HG03439 (cell line): ENCODE data around the gene NEU2.
A peak's percentile ranks its signal among the peaks of the same experiment; 100 is the strongest.

Source experiments
- ATAC-seq: cut with Tn5 transposase; IDR thresholded peaks from one replicate; pipeline ENCODE4 v1.9.1; 2021; ENCODE audit warnings: mild to moderate bottlenecking, moderate library complexity; ENCODE audit not compliant: unreplicated experiment

The NEU2 gene

GRCh38 chr2:233074106-233074505, 41.6 kb downstream of the NEU2 start:
- ATAC-seq = no peak

GRCh38 chr2:233075141-233075965, 42.9 kb downstream of the NEU2 start:
- ATAC-seq = no peak

GRCh38 chr2:233075966-233076339, 43.5 kb downstream of the NEU2 start:
- no peak for ATAC-seq

- no peak for ATAC-seq
Observed at GRCh38 chr2:233076749-233077148, 44.3 kb downstream of the NEU2 start.

- peak; percentile 31 for ATAC-seq
Observed at GRCh38 chr2:233079473-233079877, 47.0 kb downstream of the NEU2 start.

GRCh38 chr2:233079953-233080835, 47.7 kb downstream of the NEU2 start:
- no peak for ATAC-seq

- ATAC-seq = no peak
Observed at GRCh38 chr2:233080836-233081229, 48.4 kb downstream of the NEU2 start.

GRCh38 chr2:233081232-233081730, 48.8 kb downstream of the NEU2 start:
- peak; percentile 1 for ATAC-seq

GRCh38 chr2:233081731-233082221, 49.3 kb downstream of the NEU2 start:
- ATAC-seq = peak; percentile 5

- peak; percentile 49 for ATAC-seq
Observed at GRCh38 chr2:233082222-233082930, 49.9 kb downstream of the NEU2 start.

GRCh38 chr2:233082931-233083755, 50.7 kb downstream of the NEU2 start:
- no peak for ATAC-seq

- ATAC-seq = no peak
Observed at GRCh38 chr2:233083782-233084181, 51.3 kb downstream of the NEU2 start.

- no peak for ATAC-seq
Observed at GRCh38 chr2:233084488-233084887, 52.0 kb downstream of the NEU2 start.
